Neural progenitor cell (in vitro differentiated cells): ENCODE measurements around the gene NSMF.

ENCODE experiments used
- EZH2 ChIP-seq: fragments of 200-600 bp; sonication (generic); IDR thresholded peaks from 2 replicates; pipeline ENCODE4 v1.6.1; 2017; ENCODE audit warnings: antibody characterized with exemption, mild to moderate bottlenecking, moderate library complexity
- EZH2phosphoT487 ChIP-seq: fragments of 200-600 bp; sonication (generic); IDR thresholded peaks from 2 replicates; pipeline ENCODE4 v1.6.1; 2017; ENCODE audit warnings: antibody characterized with exemption
- TF ChIP-seq, protein P1 (sequence below): fragments of 200-600 bp; sonication (generic); IDR thresholded peaks from 2 replicates; pipeline ENCODE4 v1.5.1; 2017; ENCODE audit warnings: antibody characterized with exemption, mild to moderate bottlenecking

- TF ChIP-seq, protein P1, sequence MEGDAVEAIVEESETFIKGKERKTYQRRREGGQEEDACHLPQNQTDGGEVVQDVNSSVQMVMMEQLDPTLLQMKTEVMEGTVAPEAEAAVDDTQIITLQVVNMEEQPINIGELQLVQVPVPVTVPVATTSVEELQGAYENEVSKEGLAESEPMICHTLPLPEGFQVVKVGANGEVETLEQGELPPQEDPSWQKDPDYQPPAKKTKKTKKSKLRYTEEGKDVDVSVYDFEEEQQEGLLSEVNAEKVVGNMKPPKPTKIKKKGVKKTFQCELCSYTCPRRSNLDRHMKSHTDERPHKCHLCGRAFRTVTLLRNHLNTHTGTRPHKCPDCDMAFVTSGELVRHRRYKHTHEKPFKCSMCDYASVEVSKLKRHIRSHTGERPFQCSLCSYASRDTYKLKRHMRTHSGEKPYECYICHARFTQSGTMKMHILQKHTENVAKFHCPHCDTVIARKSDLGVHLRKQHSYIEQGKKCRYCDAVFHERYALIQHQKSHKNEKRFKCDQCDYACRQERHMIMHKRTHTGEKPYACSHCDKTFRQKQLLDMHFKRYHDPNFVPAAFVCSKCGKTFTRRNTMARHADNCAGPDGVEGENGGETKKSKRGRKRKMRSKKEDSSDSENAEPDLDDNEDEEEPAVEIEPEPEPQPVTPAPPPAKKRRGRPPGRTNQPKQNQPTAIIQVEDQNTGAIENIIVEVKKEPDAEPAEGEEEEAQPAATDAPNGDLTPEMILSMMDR: no peak
- TF ChIP-seq EZH2 (no peak), EZH2phosphoT487 (no peak)
Observed at GRCh38 chr9:137465000-137465719, 6.0 kb upstream of the NSMF start.
